ENCODE data around the gene NRAS. TPM values are rescaled to one million over a fixed set of nuclear protein-coding genes. Genes with fewer than 3 reads are reported as not detected.

Gene NRAS
- total and polyA plus RNA-seq, 9 of the 15 experiments (the other 6 are each of a cell fraction or from before 2014, with no cell fraction given) = 40.7 to 94.5 (median 75.4) TPM

DNA sequence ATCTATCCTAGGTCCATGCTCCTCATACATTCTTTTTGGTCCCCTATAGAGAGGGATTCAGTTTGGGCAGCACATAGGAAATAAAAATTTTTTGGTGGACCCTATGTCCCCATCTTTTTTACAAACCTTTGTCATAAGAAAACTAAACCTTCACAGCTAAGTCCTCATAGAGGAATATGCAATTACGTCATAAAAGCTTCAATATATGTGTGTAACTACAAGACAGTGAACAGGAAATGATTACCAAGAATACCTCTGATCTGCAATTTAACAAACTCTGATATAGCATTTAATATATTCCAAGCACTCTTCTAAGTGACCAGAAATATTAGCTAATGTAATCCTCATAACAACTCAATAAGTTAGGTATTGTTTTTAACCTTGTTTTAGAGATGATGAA is 40.5 kb downstream of the NRAS start:
- 0% methylated on average over 1 of the region's 1 CpG for WGBS (ENCODE audit: insufficient coverage, low coverage, missing lambda C conversion rate)
- intact Hi-C loops (cut with micrococcal nuclease) = no loop called here

DNA sequence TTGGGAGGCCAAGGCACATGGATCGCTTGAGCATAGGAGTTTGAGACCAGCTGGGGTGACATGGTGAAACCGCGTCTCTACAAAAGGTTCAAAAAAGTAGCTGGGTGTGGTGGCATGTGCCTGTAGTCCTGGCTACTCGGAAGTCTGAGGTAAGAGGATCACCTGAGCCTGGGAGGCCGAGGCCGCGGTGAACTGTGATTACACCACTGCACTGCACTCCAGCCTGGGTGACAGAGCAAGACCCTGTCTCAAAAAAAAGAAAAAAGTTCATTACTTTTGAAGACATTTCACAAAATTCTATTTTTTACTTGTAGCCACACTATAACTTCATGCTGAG is 44.7 kb downstream of the NRAS start:
- CTCF ChIA-PET (ENCODE audit: low intra/inter-chr PET ratio) = interaction anchor here (1.0 to 2.7 kb wide), 2 partner anchors 325 to 693 kb away, joined by 4 to 8 read pairs; no protein-coding TSS in a partner anchor
- intact Hi-C loops (cut with micrococcal nuclease) = no loop called here
- H2AFZ ChIP-seq (ENCODE audit: low read depth, low read length) = no peak overlapping the region

More for the DNA sequence above, 40.5 kb downstream of the NRAS start:
- Histone ChIP-seq H3K9me3 (replicated peaks; ENCODE audit: control insufficient read depth, insufficient read depth, low read depth, low read length) (no peaks in the 10 kb centered on the region), H3K27me3 (ENCODE audit: control insufficient read depth in 2 of 2, insufficient read depth in 2 of 2, low read length in 2 of 2) (peaks cover 15 to 25% of the 10 kb centered on the region in 2 experiments), H3K9me1 (ENCODE audit: control insufficient read depth, insufficient read depth, low read length) (no peaks in the 10 kb centered on the region), H3K4me2 (ENCODE audit: insufficient read depth, low read length) (no peak overlapping the region), H3K4me1 (replicated peaks in 1 of 2; ENCODE audit: control insufficient read depth in 2 of 2, insufficient read depth in 2 of 2, low read length in 2 of 2) (no peaks in the 10 kb centered on the region), H3K9ac (ENCODE audit: insufficient read depth in 1 of 2, low read depth in 2 of 2, low read length in 2 of 2) (no peak overlapping the region), H3K79me2 (ENCODE audit: control insufficient read depth, insufficient read depth, low read length) (no peaks in the 10 kb centered on the region), H3K27ac (ENCODE audit: extremely low read depth, low read depth, low read length) (no peak overlapping the region), H3K4me3 (no peak overlapping the region), H2AFZ (ENCODE audit: low read depth, low read length) (no peak overlapping the region), H4K20me1 (replicated peaks; ENCODE audit: control insufficient read depth, insufficient read depth, low read length) (no peaks in the 10 kb centered on the region), H3K36me3 (ENCODE audit: control insufficient read depth, insufficient read depth, low read length) (no peaks in the 10 kb centered on the region)
- CTCF ChIA-PET (ENCODE audit: low intra/inter-chr PET ratio) = no interaction called here
- no peak for FAIRE-seq
- POLR2A ChIA-PET = no interaction called here
- BruUV-seq (replicated peaks) = no TSS peak
- in situ Hi-C loops (cut with MboI) = no loop called here
- no peak for ATAC-seq
- TF ChIP-seq SMAD2 (IDR thresholded peaks at IDR 0.05; ENCODE audit: low read depth, low read length) (no peak), SAFB (IDR thresholded peaks at IDR 0.05; ENCODE audit: borderline replicate concordance, low read depth, low read length) (no peak), ATF7 (IDR thresholded peaks at IDR 0.05) (peak; percentile 58; the same call in 1 of the 2 replicates)
- no peak for DNase-seq (ENCODE audit: extremely low read depth in 1 of 4, low spot score in 3 of 4)

More for the DNA sequence above, 44.7 kb downstream of the NRAS start:
- H3K36me3 ChIP-seq (ENCODE audit: control insufficient read depth, insufficient read depth, low read length) = no peaks in the 10 kb centered on the region
- H3K9me3 ChIP-seq (replicated peaks; ENCODE audit: control insufficient read depth, insufficient read depth, low read depth, low read length) = no peaks in the 10 kb centered on the region
- no peak overlapping the region for H3K4me3 ChIP-seq
- H3K9me1 ChIP-seq (ENCODE audit: control insufficient read depth, insufficient read depth, low read length) = no peaks in the 10 kb centered on the region
- FAIRE-seq (no peak), ATAC-seq (no peak), DNase-seq (ENCODE audit: extremely low read depth in 1 of 4, low spot score in 3 of 4) (no peak)
- peaks cover 6 to 16% of the 10 kb centered on the region in 2 experiments; a peak in 3 of 5 replicates for H3K27me3 ChIP-seq (ENCODE audit: control insufficient read depth in 2 of 2, insufficient read depth in 2 of 2, low read length in 2 of 2)
- H4K20me1 ChIP-seq (replicated peaks; ENCODE audit: control insufficient read depth, insufficient read depth, low read length) = no peaks in the 10 kb centered on the region
- BruUV-seq (replicated peaks) = no TSS peak
- POLR2A ChIA-PET = interaction anchor here (1.0 kb wide), 1 partner anchor 12 kb away, joined by 4 read pairs; no protein-coding TSS in a partner anchor
- H3K9ac ChIP-seq (ENCODE audit: insufficient read depth in 1 of 2, low read depth in 2 of 2, low read length in 2 of 2) = no peak overlapping the region
- WGBS (ENCODE audit: insufficient coverage, low coverage, missing lambda C conversion rate) = 4% methylated on average over 7 of the region's 7 CpGs
- H3K79me2 ChIP-seq (ENCODE audit: control insufficient read depth, insufficient read depth, low read length) = no peaks in the 10 kb centered on the region
- no peak overlapping the region for H3K4me2 ChIP-seq (ENCODE audit: insufficient read depth, low read length)
- H3K4me1 ChIP-seq (replicated peaks in 1 of 2; ENCODE audit: control insufficient read depth in 2 of 2, insufficient read depth in 2 of 2, low read length in 2 of 2) = peaks cover 4 to 13% of the 10 kb centered on the region in 2 experiments; a peak in 3 of 5 replicates
- in situ Hi-C loops (cut with MboI) = no loop called here
- TF ChIP-seq ZNF197 (CRISPR knock-in tag; IDR thresholded peaks at IDR 0.05; ENCODE audit: low read depth) = no peak
- TF ChIP-seq BRF1 (IDR thresholded peaks at IDR 0.05; ENCODE audit: borderline replicate concordance, extremely low read depth, insufficient read length) = no peak
- no peak for TF ChIP-seq ARID1B (IDR thresholded peaks at IDR 0.05)
- TF ChIP-seq ZKSCAN1 (IDR thresholded peaks at IDR 0.05; ENCODE audit: low read depth, low read length) = no peak
- TF ChIP-seq KLF13 (tag; IDR thresholded peaks at IDR 0.05; ENCODE audit: borderline replicate concordance, low read depth) = no peak
- TF ChIP-seq ZNF644 (tag; IDR thresholded peaks at IDR 0.05; ENCODE audit: low read depth) = no peak
- TF ChIP-seq SETDB1 (IDR thresholded peaks at IDR 0.05; ENCODE audit: low read length) = no peak
- no peak for TF ChIP-seq STAG1 (CRISPR knock-in tag; IDR thresholded peaks at IDR 0.05; ENCODE audit: borderline replicate concordance)
- no peak overlapping the region for H3K27ac ChIP-seq (ENCODE audit: extremely low read depth, low read depth, low read length)
